ENCODE data around the gene ATR. TPM values are rescaled to one million over a fixed set of nuclear protein-coding genes. Genes with fewer than 3 reads are reported as not detected.

ATR gene
- total and polyA plus RNA-seq, 8 donors, result 19.5 to 31.2 (median 29.3) TPM

DNA sequence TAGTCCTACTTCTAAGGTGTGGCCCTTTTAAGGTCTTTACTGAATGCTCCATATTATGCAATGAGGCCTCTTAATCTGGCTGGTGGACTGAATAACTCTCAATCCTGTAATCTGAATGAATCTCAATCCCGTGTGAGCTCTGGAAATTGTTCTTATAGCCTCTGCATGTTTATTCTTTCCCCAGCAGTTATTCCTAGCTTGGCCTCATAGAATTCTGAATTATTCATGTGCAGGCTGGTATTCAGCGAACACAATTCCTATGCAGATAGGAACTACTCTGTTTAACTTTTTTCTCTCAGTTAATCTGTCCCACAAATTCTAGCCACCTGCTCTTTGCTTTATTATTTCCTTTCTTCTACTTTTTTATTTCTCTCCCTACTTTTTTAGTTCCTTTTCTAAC is 86.3 kb downstream of the ATR start:
- TF ChIP-seq, protein P1, sequence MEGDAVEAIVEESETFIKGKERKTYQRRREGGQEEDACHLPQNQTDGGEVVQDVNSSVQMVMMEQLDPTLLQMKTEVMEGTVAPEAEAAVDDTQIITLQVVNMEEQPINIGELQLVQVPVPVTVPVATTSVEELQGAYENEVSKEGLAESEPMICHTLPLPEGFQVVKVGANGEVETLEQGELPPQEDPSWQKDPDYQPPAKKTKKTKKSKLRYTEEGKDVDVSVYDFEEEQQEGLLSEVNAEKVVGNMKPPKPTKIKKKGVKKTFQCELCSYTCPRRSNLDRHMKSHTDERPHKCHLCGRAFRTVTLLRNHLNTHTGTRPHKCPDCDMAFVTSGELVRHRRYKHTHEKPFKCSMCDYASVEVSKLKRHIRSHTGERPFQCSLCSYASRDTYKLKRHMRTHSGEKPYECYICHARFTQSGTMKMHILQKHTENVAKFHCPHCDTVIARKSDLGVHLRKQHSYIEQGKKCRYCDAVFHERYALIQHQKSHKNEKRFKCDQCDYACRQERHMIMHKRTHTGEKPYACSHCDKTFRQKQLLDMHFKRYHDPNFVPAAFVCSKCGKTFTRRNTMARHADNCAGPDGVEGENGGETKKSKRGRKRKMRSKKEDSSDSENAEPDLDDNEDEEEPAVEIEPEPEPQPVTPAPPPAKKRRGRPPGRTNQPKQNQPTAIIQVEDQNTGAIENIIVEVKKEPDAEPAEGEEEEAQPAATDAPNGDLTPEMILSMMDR (IDR thresholded peaks at IDR 0.05), result no peak
- DNase-seq (no peak), ATAC-seq (no peak)
- Histone ChIP-seq H3K4me1 (no peaks in the 10 kb centered on the region), H3K27me3 (no peaks in the 10 kb centered on the region), H3K36me3 (peaks cover 0 to 87% of the 10 kb centered on the region in 2 donors), H3K27ac (no peak overlapping the region), H3K9me3 (no peaks in the 10 kb centered on the region), H3K4me3 (no peak overlapping the region)
- intact Hi-C loops (cut with DNase I), result no loop called here

DNA sequence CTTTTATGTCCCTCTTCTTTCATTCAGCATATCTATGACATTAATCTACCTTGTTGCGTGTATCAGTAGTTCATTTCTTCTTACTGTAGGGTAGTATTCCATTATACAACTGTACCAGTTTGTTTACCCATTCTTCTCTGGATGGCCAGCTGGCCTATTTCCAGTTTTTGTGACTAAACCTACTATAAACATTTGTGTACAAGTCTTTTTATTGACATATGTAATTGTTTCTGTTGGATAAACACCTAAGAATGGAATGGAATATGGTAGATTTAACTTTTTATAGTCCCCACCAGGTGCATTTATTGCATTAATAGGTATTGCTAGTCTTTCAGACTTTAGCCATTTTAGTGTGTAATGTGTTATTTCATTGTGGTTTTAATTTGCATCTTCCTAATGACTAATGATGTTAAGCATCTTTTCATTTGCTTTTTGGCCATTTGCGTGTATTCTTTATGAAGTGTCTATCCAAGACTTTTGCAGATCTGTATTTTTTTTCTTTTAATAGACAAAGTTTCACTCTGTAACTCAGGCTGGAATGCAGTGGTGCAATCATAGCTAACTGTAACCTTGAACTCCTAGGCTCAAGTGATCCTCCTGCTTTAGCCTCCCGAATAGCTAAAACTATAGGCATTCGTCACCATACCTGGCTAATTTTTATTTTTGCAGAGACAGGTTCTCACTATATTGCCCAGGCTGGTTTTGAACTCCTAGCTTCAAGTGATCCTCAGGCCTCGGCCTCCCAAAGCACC is 88.8 kb downstream of the ATR start:
- H3K4me3 ChIP-seq, result no peak overlapping the region
- no peak for ATAC-seq
- no peak overlapping the region for H3K27ac ChIP-seq
- intact Hi-C loops (cut with DNase I), result no loop called here
- peaks cover 0 to 80% of the 10 kb centered on the region in 2 donors for H3K36me3 ChIP-seq
- no peaks in the 10 kb centered on the region for H3K9me3 ChIP-seq
- TF ChIP-seq, protein P1 (IDR thresholded peaks at IDR 0.05), result no peak
- no peak for DNase-seq
- no peaks in the 10 kb centered on the region for H3K27me3 ChIP-seq
- H3K4me1 ChIP-seq, result no peaks in the 10 kb centered on the region

DNA sequence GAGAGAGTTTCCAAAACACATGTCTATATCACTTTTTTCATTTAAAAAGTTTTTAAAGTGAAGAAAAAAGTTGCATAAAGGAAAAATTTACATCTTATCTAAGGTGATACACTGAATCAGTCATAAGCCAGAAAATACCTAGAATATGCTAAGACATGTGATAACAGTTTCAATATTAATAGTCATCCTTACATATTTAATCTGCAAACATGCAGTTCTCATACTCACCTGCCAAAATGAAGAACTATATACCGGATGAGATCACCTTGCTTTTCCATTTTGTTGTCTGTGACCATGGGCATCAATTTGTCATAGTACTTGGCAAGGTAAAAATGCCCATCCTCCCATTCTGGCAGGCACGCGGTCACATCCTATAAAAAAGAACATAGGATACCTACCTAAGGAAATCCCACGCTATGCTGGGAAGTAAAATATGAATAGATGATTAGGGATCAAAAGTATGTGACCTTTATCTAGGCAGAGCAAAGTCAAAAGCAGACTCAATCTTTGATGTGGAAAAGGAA is 93.6 kb downstream of the ATR start:
- Histone ChIP-seq H3K27ac (no peak overlapping the region), H3K4me1 (no peaks in the 10 kb centered on the region), H3K4me3 (no peak overlapping the region), H3K9me3 (peaks cover 0 to 26% of the 10 kb centered on the region in 2 donors), H3K27me3 (no peaks in the 10 kb centered on the region), H3K36me3 (peaks cover 0 to 88% of the 10 kb centered on the region in 2 donors)
- ATAC-seq, result no peak
- intact Hi-C loops (cut with DNase I), result no loop called here
- TF ChIP-seq, protein P1 (IDR thresholded peaks at IDR 0.05), result no peak
- no peak for DNase-seq

DNA sequence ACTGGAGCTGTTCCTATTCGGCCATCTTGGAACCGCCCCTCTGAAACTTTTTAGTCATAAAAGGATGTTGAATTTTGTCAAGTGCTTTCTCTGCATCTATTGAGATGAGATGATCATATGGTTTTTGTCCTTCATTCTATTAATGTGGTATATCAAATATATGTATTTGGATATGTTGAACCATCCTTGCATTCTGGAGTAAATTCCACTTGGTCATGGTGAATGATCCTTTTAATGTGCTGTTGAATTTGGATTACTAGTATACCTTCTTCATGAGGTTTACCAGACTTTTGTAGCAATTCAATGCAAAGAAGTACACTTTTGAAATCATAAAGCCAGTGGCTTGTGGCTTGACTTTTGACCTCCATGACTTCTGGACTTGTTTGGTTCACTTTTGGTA is 97.3 kb downstream of the ATR start:
- H3K27me3 ChIP-seq, result no peaks in the 10 kb centered on the region
- H3K27ac ChIP-seq, result no peak overlapping the region
- no peaks in the 10 kb centered on the region for H3K4me1 ChIP-seq
- intact Hi-C loops (cut with DNase I), result no loop called here
- ATAC-seq (no peak), DNase-seq (no peak)
- H3K4me3 ChIP-seq, result no peak overlapping the region
- peaks cover 0 to 26% of the 10 kb centered on the region in 2 donors for H3K9me3 ChIP-seq
- H3K36me3 ChIP-seq, result peaks cover 0 to 63% of the 10 kb centered on the region in 2 donors
- TF ChIP-seq, protein P1 (IDR thresholded peaks at IDR 0.05), result no peak

DNA sequence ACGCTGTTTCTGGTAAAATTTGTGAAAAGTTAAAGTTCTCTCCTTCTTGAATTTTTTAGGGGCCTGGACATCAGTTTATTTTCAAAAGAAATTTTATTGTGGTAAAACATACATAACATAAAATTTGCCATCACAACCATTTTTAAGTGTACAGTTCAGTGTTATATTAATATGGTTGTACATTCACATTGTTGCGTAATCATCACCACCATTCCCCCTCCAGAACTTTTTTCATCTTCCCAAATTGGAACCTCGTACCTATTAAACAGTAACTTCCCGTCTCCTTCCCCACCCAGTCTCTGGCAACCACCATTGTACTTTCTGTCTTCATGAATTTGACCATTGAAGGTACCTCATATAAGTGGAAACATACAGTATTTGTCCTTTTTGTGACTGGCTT is 107.7 kb downstream of the ATR start:
- no peak for DNase-seq
- intact Hi-C loops (cut with DNase I), result no loop called here
- peaks cover 0 to under 1% of the 10 kb centered on the region in 2 donors for H3K36me3 ChIP-seq

More for the DNA sequence above, 107.7 kb downstream of the ATR start:
- no peak for ATAC-seq
- TF ChIP-seq, protein P1 (IDR thresholded peaks at IDR 0.05), result no peak
- Histone ChIP-seq H3K27me3 (no peaks in the 10 kb centered on the region), H3K4me1 (no peaks in the 10 kb centered on the region), H3K9me3 (peaks cover 0 to 11% of the 10 kb centered on the region in 2 donors), H3K27ac (no peak overlapping the region), H3K4me3 (no peak overlapping the region)
